Measurements from ENCODE around the gene JAK2. TPM values are rescaled to one million over a fixed set of nuclear protein-coding genes. Genes with fewer than 3 reads are reported as not detected.

The JAK2 gene
- total RNA-seq, 3 donors from 2014 or later (not counting 1 experiment from before 2014, with no cell fraction given) = 20.8 to 43.9 (median 30.0) TPM

Other genes starting within 250 kb of the JAK2 start
- 10 to 100 TPM; 18.6 to 23.1 (median 21.0) TPM for gene AK3, start 244.1 kb upstream of the JAK2 start, total RNA-seq
- gene RCL1, start 192.3 kb upstream of the JAK2 start, total RNA-seq = 10 to 100 TPM; 18.1 to 26.3 (median 23.0) TPM
- gene INSL6, start 200.4 kb downstream of the JAK2 start, total RNA-seq = not detected
- gene INSL4, start 246.1 kb downstream of the JAK2 start, total RNA-seq = not detected

Data from natural killer cell (primary cell).